HG02588 (cell line): ENCODE measurements around the gene DST.
"Not testable (repeated sequence)": the region's sequence is repeated elsewhere in the genome, so short reads cannot be mapped to it uniquely, and the experiment has no call there.

Experiments used
- ATAC-seq: cut with Tn5 transposase; IDR thresholded peaks from one replicate; pipeline ENCODE4 v1.9.1; 2021; ENCODE audit warnings: mild to moderate bottlenecking, moderate library complexity; ENCODE audit not compliant: unreplicated experiment

Gene DST

DNA sequence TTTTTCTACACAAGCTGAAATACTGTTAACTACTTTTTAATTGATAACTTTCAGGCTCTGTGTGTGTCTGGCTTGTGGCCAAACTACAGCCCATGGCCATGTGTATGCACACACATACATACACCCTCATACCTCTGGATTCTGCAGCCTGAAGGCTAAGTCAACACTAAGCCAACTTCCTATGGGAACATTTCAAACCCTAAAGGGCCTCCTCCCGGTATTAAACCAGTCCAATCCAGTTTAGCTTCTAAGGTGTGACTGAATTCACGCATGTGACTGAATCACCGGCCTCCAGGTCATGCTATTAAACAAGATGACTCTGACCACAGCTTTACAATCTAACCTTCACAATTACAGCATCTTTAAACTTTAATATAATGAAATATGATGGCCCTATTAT lies 20.7 kb upstream of the DST start:
- ATAC-seq, result no peak

DNA sequence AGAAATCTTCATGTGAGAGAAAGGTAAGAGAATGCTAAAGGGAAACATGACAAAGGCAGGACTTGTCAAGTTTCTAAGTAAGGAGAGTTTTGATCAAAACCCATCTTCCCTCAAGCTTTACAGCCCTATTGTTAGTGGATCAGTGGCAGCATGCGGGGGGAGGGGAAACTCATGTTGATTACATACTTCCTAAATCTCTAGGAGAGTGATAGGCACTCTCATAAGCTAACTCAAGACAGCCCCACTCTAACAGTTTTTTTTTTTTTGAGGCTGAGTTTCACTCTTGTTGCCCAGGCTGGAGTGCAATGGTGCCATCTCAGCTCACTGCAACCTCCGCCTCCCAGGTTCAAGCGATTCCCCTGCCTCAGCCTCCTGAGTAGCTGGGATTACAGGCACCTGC lies 18.6 kb upstream of the DST start:
- ATAC-seq, result not testable (repeated sequence)

DNA sequence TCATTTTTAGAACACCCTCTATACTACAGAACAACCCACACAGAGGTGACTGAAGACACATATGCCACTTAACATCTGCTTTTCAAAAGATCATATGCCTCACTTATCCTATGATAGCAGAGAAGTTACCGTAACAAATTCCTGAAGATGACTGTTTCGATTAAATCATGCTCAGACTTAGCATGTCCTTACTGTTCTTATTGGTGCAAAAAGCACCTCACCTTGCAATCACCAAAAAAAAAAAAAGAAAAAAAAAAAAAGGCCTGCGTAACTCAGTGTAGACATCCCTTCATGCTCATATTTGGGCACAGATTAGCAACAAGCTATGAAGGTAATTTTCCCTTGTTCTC lies 17.7 kb upstream of the DST start:
- no peak for ATAC-seq

DNA sequence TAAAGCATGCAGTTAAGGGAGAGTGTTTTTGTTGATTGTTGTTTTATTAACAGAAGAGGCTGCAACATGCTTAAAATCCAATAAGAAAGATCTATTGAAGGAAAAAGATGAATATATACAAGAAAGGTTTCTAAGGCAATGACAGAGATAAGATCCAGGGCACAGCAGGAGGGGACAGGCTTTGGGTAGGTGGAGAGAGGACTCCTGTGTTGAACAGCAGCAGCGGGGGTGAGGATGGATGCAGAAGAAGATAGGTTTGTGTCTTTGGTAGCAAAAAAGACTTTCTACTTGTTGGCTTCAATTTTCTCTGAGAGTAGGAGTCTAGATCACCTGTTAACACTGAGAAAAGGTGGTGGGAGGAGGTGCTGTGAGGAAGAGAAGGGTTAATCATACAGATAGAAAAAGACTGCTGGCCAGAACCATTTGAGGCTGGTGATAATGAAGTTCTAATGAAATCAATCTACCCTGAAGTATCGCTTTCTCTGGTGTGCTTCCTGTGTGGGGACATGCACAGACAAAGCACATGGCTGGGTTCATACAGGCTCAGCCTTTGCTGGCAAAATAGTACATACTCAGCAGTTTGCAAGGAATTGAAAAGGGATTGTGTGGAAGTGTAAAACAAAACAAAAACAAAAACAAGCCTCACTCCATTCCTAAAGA lies 17.2 kb upstream of the DST start:
- ATAC-seq, result peak; percentile 66

DNA sequence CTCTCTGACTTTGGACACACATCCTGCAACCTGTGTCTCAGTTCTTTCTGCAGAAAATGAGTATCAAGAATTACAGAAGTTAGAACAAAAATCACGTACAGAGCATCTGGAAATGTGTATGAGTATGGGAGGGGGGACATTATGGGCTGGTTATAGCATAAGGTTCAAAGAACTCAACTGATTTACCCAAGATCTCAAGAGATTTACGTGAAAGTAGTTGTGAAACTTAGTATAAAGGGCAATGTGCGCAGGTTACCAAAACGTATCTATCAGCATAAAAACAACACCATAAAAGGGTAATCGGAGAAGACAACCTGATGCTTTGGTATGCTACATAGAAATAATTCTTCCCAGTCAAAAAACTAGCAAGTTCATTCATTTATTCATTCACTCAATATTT lies 15.6 kb upstream of the DST start:
- ATAC-seq, result no peak

DNA sequence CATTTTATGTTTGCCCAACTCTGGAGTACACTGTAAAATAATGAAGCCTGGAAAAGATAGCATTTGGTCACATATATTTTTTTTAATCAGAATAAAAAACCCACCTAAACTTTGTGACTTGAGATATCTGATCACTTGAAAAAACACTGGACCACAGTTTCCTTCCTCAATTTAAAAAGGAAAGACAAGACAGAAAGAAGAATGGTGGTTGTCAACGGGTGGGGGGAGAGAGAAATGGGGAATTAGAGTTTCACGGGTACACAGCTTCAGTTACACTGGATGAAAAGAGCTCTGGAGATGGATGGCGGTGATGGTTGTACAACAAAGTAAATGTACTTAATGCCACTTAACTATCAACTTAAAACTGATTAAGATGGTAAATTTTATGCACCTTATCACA lies 14.7 kb upstream of the DST start:
- no peak for ATAC-seq

DNA sequence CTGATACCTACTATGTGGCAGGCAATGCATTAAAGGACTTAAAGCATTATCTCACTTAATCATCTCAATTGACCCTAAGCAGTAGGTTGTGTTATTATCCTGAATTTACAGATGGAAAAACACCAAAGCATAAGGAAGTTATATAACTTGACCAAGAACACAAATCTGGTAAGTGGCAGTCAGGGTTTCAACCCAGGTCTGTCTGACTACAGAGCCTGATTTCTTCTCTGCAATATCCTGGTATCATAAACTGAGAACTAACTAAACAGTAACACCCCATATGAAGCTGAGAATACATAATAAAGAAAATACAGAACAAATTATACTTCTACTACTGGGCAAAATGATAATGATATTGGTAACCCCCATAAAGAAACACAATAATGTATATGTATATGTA lies 13.8 kb upstream of the DST start:
- ATAC-seq, result no peak

DNA sequence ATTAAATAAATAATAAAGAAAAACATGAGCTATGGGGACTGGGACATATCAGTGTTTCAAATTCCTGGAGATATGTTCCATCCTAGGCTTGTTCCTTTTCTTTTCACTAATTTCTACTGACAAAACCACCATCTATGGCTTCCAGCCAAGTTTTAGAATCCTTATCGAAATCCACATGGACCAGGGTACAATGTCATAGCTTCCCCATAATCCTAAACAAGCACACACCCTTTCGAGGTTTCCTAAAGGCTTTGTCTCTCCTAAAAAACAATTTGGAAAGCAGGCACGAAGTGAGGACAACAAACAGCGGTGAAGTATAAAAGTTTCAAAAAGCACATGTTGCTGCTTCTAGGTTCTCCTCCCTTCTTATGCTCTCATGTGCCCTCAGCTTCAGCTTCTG lies 13.3 kb upstream of the DST start:
- ATAC-seq, result no peak

DNA sequence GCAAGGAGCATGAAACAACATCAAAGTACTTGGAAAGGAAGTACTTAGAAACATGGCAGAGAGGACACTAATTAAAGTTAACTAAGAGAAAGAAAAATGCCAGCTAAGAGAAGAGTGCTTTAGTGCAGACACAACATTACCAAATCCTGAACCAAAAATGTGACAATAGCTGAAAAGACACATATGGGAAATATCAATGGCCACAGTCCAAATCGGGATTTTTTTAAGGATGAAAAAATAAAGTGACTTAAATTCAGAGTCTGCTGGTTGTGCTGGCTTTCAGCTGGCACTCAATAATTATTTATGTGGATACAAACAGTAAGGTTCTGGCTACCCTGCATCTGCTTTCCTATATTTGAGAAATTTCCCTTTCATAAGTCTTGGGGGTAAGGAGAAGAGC lies 12.6 kb upstream of the DST start:
- ATAC-seq, result no peak

DNA sequence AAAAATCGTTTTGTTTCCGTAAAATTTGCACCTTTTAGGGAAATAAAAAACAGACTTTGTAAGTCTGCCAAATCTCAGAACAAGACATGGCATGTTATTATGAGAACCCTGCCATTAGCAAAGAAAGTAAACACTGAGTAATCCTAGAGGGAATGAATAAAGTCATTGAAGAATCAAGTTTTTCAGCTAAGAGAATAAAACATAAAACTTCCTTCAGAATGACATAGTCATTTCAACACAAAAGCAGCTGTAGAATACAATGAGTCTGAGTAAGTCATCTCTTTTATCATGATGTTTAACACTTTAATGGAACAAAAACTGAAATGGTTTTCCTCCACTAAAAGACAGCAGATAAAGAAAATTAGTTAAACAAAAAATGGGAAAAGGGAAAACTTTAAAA lies 10.3 kb upstream of the DST start:
- no peak for ATAC-seq

DNA sequence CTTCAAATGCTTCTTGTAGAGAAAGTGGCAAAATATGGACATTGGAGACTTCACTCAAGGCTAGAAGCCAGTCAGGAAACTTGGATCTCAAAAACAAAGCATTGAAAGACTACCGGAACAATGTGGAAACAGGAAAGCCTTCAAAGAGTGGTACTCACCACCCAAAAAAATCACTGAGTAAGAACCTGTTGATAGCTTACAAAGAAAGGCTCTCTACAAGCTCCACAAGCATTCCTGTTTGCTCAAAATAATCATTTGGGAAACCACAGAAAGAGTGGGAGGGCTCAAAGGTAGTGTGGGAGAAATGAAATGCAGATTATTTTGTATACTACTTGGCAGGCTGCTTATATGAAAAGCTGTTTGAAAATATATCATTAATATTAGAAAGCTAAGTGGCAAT lies 9.5 kb upstream of the DST start:
- ATAC-seq, result no peak

DNA sequence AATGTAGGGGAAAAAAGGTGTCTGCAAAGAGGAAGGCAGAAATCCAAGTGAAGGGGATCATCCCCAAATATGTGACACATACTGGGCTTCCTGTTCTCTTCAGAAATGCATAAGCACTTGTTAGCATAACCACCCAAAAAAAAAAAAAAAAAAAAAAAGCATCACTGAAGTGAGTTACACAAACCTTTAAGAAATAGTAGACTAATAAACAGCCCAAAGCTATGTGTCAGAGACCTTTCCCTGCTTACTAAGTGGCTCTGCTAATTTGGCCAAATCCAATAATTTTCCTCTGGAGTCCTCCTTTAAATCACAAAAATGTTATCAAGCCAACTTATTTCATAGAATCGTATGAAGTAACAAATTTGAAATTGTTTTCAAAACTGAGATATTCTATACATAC lies 7.5 kb upstream of the DST start:
- ATAC-seq, result no peak

DNA sequence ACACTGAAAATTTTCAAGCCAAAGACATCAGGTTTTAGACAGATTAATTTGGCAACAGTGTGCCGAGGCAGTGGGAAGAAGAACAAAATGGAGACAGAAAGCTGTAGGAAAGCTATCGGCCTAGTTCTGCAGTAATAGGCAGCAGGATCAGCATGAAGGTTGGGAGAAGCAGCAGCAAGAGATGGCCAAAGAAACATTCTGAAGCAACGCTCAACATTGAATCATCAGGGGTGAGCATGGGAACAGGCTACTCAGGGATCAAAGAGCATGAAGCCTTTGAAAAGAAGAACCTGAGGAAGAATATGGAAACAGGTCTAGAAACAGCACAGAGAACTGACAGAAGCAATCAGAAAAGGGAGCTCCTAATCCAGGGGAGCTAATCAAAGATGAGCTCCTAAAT lies 7.1 kb upstream of the DST start:
- ATAC-seq, result no peak

DNA sequence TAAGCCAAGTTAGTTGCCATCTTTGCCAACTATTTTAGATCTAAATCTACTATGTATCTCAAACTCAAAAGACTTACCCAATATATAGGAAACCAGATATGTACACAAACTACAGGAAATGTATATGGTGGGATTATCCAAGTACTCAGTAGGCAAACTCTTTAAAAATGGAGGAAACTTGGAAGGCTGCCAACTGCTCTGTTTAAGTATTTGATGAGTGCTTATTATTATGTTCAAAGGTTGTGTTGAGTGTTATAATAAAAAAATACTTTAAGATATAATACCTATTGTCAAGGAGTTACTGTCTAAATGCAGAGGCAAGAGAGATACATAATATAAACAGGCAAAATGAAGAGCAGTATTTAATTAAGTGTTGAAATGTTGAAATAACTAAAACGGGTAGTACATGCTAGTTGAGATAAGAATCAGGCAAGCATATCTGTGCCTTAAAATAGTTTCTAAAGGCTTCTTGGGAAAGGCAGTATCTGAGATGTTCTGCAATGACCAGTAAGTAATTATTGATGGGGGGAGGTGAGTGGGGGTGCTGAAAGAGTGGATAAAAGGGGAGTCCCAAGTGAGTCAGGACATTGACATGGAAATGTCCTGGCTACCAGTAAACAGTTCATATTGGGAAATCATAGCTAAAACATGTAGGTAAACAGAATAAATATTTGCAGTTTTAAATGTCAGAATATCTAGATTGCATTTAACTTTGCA lies 6.5 kb upstream of the DST start:
- no peak for ATAC-seq

DNA sequence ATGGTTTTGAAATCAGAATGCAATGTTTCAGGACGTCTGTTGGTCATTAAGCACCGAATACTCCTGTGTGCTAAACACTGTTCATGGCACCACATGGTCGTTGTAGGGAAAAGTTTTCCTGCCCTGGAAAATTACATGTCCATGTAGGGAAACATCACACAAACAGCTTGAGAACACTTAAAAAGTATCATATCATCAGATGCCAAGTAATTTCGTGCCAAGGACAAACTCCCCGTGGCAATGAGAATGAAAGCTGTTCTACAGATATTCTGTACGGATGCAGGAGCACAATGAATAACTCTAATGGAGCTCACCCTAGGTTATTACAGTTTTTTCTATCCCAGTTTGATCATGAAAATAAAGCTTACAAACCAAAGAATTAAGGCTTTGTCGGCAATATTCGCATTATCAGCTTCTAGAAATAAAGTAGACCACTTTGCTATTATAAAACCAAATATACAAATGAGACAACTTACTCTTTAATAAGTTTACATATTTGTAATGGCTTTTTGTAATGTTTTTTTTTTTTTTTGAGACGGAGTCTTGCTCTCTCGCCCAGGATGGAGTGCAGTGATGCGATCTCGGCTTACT lies 4.6 kb upstream of the DST start:
- ATAC-seq, result no peak

DNA sequence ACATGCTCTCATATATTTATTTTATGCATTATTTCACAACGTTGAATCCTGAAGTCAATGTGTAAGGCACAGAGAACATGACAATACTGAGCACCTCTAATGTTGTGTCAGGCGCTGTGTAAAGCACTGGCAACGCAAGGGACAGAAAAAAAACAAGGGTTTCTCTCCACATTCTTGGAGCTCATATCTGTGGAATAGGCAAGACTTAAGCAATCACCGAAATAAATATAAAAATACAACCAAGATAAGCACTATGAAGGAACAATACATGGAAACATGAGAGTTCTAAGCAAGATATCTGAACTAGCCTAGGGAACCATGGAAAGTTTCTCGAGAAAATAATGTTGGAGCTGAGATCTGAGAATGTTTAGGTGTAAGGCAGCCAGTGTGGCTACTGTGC lies 1.7 kb upstream of the DST start:
- no peak for ATAC-seq

DNA sequence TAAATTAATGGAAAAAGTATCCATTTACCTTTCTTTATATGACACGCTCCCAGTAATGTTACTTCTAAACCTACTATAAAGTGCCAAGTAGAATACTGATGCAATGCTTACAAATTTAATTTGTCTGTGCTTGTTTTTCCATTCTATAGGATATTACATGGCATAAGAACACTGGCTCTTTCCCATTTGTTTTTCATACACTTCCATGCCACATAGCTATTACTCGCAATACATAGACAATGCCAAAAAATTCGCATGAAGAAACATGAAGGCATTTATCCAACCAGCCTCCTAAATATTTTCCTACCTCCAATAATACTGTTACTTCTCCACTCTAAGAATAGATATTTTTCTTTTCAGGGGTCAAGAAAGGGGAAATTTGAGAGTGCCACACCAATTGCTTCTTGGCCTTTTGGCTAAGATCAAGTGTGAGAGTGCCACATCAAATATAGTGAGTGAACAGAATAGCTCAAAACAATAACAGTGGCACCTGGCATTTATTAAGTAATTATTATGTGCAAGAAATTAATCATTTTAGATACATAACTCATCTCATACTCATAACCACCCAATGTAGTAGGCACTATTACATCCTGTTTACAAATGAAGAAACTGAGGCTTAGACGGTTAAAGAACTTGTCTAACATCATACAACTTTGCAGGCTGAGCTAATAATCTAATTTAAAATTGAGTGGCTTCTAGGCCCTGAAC lies 845 bp upstream of the DST start:
- no peak for ATAC-seq

DNA sequence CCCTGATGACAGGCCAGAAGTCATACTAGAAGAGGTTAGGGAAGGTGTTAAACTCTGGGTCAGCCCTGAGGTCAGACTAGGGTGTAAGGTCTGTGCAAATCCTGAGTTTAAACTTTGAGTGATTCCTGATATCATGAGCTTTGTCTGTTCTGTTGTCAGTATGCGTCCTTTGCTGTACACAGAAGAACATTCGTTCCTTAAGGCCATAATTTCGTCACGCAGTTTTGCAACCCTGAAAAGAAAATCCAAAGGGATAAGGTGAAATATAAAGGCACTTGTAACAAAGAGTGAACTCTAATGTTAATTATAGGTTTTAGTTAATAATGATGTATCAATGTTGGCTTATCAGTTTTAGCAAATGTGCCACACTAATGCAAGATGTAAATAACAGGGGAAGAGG lies 2.3 kb downstream of the DST start:
- ATAC-seq, result no peak

DNA sequence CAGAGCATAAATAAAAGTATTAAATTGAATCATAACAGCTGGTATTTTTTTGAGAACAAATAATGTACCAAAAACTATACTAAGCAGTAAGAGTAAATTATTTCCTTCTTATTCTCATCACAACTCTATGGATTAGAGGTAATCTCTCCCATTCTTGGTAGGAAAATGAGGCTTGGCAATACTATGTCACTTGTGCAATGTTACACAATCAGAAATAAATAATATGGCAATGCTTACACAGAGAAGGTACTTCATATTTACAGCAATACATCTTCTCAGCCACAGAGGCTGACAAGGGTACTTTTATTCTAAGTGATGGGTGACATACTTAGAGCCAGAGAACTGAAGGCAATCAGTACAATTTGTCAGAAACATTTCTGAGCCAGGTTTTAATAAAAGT lies 3.9 kb downstream of the DST start:
- ATAC-seq, result no peak

DNA sequence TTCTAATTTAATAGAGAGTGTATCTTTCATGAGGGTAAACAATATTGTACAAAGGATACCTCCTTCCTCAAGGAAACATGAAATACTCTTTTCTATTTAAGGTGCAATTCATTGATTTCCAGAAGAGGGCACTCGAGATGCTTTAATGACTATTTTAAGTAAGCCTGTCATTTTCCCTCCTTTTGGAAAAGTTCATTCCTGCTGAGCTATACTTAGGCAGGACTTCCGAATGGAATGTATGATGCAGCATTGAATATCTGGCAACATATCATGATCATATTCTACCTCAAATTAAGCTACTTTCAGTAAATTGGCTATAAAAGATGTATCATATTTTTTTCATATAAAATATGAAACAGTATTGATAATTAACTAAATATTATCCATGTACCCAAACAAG lies 5.0 kb downstream of the DST start:
- no peak for ATAC-seq

DNA sequence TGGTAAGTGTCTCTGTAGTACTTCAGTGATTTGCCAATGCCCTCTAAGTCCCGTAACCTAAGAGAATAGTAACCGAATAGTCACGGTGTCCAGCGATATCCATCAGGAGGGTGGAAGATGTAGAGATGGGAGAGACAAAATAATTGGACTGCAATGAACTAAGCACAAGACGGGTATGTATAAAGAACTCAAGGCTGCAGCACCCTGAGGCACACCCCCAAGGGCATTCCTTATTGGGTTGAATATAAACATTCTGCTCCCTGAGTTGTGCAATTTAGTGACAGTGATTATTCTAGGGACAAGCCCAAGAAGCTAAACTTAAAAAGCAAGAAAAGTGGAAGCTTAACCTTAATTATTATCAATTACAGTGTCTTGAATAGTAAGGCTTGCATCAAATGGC lies 14.6 kb downstream of the DST start:
- ATAC-seq, result no peak

DNA sequence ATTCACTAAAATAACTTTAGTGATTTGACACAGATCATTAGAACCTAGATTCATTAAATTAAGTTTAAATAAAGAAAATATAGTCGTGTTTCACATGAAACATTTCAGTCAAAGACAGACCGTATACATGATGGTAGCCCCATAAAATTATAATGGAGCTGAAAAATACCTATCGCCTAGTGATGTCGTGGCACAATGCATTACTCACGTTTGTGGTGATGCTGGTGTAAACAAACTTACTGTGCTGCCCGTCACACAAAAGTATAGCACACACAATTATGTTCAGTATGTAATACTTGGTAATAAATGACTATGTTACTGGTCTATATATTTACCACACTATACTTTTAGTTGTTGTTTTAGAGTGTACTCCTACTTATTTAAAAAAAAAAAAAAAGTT lies 17.3 kb downstream of the DST start:
- no peak for ATAC-seq
